Common myeloid progenitor, CD34-positive (primary cell): ENCODE data around the gene CAMK4.

Experiments
- CTCF ChIA-PET: fragments of 350-600 bp; sonication (Branson Sonifier 250); formaldehyde crosslinking; loops from one replicate; lab custom pipeline; 2021; ENCODE audit warnings: antibody characterized with exemption; lab: Charles Lee
- POLR2A ChIA-PET: fragments of 350-600 bp; sonication (Branson Sonifier 250); formaldehyde crosslinking; loops from one replicate; lab custom pipeline; 2021; ENCODE audit warnings: antibody characterized with exemption; lab: Charles Lee
- DNase-seq, 3 donors: peaks; one replicate each; pipeline versions ENCODE4 v3.0.0 to v3.0.0-alpha.2; 2013
- H3K27ac ChIP-seq, 2 experiments: 1 replicate in 1 of 2; 2 replicates in 1 of 2; pipeline ENCODE4 v1.7.0; 2013; ENCODE audit warnings: inconsistent platforms in 2 of 2, low read length in 2 of 2, mild to moderate bottlenecking in 2 of 2, low read depth in 1 of 2, moderate library complexity in 1 of 2; ENCODE audit not compliant: severe bottlenecking in 2 of 2, insufficient read depth in 1 of 2, poor library complexity in 1 of 2
- H3K27me3 ChIP-seq, 5 experiments: replicated peaks in 2 of 5; 1 replicate in 3 of 5; 2 replicates in 2 of 5; pipeline versions ENCODE4 v1.6.1 to v1.7.0; 2013; ENCODE audit warnings: low read length in 4 of 5, mild to moderate bottlenecking in 2 of 5, moderate library complexity in 2 of 5, inconsistent platforms in 1 of 5; ENCODE audit not compliant: insufficient read depth in 5 of 5, control insufficient read depth in 4 of 5
- H3K36me3 ChIP-seq, 4 experiments: 1 replicate in 2 of 4; 2 replicates in 2 of 4; pipeline versions ENCODE4 v1.6.1 to v1.7.0; 2013; ENCODE audit warnings: low read length in 3 of 4, control low read depth in 1 of 4, mild to moderate bottlenecking in 1 of 4; ENCODE audit not compliant: control insufficient read depth in 4 of 4, insufficient read depth in 4 of 4
- H3K4me1 ChIP-seq, 4 experiments: 1 replicate in 3 of 4; 2 replicates in 1 of 4; pipeline versions ENCODE4 v1.6.1 to v1.7.1; 2013; ENCODE audit warnings: low read length in 3 of 4, mild to moderate bottlenecking in 3 of 4, control low read depth in 1 of 4, inconsistent platforms in 1 of 4, moderate library complexity in 1 of 4; ENCODE audit not compliant: control insufficient read depth in 4 of 4, insufficient read depth in 4 of 4; ENCODE audit errors: control extremely low read depth in 1 of 4
- H3K4me3 ChIP-seq, 7 experiments: 1 replicate in 4 of 7; 2 replicates in 3 of 7; pipeline versions ENCODE4 v1.5.1 to v1.7.0; 2013; ENCODE audit warnings: mild to moderate bottlenecking in 7 of 7, low read length in 6 of 7, moderate library complexity in 6 of 7, inconsistent platforms in 2 of 7, low read depth in 2 of 7, control low read depth in 1 of 7; ENCODE audit not compliant: insufficient read depth in 4 of 7, control insufficient read depth in 1 of 7; ENCODE audit errors: extremely low read depth in 1 of 7
- H3K9me3 ChIP-seq, 5 experiments: 1 replicate in 4 of 5; 2 replicates in 1 of 5; pipeline versions ENCODE4 v1.6.1 to v1.7.1; 2013; ENCODE audit warnings: low read length in 4 of 5, mild to moderate bottlenecking in 2 of 5, inconsistent platforms in 1 of 5, low read depth in 1 of 5, moderate library complexity in 1 of 5; ENCODE audit not compliant: control insufficient read depth in 4 of 5, insufficient read depth in 2 of 5; ENCODE audit errors: control extremely low read depth in 1 of 5
- WGBS: methylation state at CpG from one replicate; pipeline ENCODE4 v1.1.5; 2013; ENCODE audit not compliant: insufficient coverage; 5-methylcytosine and 5-hydroxymethylcytosine counted together

The CAMK4 gene

DNA sequence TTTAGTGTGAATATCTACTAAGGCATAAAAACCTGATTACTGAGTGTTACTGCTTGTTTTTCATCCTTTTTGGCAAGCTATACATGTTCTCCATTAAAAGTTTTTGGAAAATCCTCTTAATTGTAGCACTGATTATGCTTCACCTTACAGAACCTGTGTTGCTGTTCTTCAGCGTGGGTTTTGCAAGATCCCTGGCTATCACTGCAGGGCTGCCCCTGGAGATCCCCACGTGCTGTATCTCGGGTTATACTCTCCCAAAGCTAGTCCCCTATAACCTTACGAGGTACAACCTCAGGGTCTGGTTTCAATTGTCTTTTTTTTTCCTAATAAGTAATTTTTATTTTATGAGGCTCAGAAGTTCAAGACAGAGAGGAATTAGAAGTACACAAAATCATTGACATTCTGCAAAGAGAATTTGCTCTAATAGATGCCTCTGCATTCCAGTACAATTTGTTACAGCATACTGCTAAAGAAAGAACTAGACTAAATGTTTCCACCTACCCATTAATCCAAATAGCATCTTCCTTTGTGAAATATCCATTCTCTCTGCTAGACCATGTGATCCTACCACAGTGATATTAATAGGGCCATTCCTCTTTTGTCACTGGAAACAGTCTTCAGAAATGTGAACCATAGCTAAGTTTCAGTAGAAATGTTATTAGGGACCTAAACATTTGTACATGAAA, 25.8 kb upstream of the CAMK4 start:
- no peaks in the 10 kb centered on the region for H3K36me3 ChIP-seq
- H3K27me3 ChIP-seq: peaks cover 2 to 10% (median 3%) of the 10 kb centered on the region in 5 experiments
- no peaks in the 10 kb centered on the region for H3K4me1 ChIP-seq
- ChIA-PET CTCF (no interaction called here), POLR2A (interaction anchor here (0.6 kb wide), 1 partner anchor 33 kb away, joined by 3 read pairs; no protein-coding TSS in a partner anchor)
- H3K9me3 ChIP-seq: peaks cover 0 to 1% (median 0%) of the 10 kb centered on the region in 5 experiments
- H3K27ac ChIP-seq: no peak overlapping the region
- DNase-seq: no peak
- 74% methylated on average over 3 of the region's 4 CpGs for WGBS
- H3K4me3 ChIP-seq: no peak overlapping the region

DNA sequence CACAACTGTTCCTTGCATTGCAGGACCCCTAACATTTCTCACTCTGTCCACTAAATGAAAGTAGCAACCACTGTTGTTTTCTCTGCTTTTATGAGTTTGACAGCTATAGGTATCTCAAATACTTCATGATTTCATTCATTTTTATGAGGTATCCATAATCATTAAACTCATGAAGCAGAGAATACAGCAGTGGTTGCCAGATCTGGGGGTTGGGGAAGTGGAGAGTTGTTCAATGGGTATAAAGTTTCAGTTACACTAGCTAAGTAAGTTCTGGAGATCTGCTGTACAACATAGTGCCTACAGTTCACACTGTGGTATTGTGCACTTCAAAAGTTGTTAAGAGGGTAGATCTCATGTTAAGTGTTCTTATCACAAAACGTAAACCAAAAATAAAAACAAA, 23.4 kb upstream of the CAMK4 start:
- ChIA-PET CTCF (interaction anchor here (1.1 kb wide), 1 partner anchor 78 kb away, joined by 3 read pairs; no protein-coding TSS in a partner anchor), POLR2A (no interaction called here)
- H3K9me3 ChIP-seq: no peaks in the 10 kb centered on the region
- DNase-seq: no peak
- no peak overlapping the region for H3K4me3 ChIP-seq
- no CpG with 5 or more reads among the region's 1 CpG for WGBS
- H3K36me3 ChIP-seq: no peaks in the 10 kb centered on the region
- no peaks in the 10 kb centered on the region for H3K4me1 ChIP-seq
- H3K27ac ChIP-seq: no peak overlapping the region
- peaks cover 2 to 12% (median 3%) of the 10 kb centered on the region in 5 experiments for H3K27me3 ChIP-seq

DNA sequence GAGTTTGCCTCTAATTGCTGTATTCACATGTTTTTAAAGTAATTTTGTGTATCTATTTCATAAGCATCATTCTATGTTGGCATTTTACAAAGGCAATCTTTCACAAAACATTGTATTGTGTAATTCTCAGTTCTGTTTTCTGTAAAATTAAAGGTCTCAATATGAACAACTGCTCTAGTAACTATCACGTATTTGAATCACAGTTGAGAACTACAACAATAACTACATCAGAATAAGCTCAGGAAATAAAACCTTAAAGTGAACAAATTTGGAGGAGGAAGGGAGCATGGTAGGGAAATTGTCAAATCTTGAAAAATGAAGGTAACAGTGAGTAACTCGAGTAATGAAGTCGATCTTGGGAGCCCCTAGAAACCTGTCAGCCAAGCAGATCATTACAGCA, 22.5 kb upstream of the CAMK4 start:
- H3K27ac ChIP-seq: no peak overlapping the region
- ChIA-PET CTCF (no interaction called here), POLR2A (no interaction called here)
- DNase-seq: no peak
- peaks cover 2 to 12% (median 3%) of the 10 kb centered on the region in 5 experiments for H3K27me3 ChIP-seq
- H3K36me3 ChIP-seq: no peaks in the 10 kb centered on the region
- H3K4me1 ChIP-seq: no peaks in the 10 kb centered on the region
- WGBS: 76% methylated on average over 2 of the region's 3 CpGs
- H3K4me3 ChIP-seq: no peak overlapping the region
- no peaks in the 10 kb centered on the region for H3K9me3 ChIP-seq

DNA sequence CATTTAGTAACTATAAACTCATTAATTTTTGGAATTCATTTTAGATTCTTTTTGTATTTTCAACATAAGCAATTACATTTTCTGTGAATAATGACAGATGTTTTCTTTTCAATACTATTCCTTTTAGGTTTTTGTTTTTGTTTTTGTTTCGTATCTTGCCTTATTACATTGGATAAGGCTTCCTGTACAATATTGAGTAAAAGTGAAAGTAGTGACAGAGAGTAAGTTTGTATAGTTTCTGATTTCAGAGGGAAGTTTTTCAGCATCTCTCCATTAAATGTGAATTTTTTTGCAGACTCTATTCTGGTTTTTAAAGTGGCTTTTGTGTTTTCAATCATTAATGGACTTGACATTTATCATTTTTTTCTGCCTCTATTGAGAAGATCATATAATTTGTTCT, 12.8 kb upstream of the CAMK4 start:
- H3K4me1 ChIP-seq: no peaks in the 10 kb centered on the region
- ChIA-PET POLR2A (interaction anchor here (0.5 kb wide), 1 partner anchor 42 kb away, joined by 3 read pairs; no protein-coding TSS in a partner anchor), CTCF (no interaction called here)
- no CpG with 5 or more reads among the region's 1 CpG for WGBS
- no peak overlapping the region for H3K4me3 ChIP-seq
- no peak for DNase-seq
- H3K27me3 ChIP-seq: peaks cover 0 to 11% (median 0%) of the 10 kb centered on the region in 5 experiments
- no peaks in the 10 kb centered on the region for H3K36me3 ChIP-seq
- no peak overlapping the region for H3K27ac ChIP-seq
- H3K9me3 ChIP-seq: peaks cover 0 to 2% (median 0%) of the 10 kb centered on the region in 5 experiments

DNA sequence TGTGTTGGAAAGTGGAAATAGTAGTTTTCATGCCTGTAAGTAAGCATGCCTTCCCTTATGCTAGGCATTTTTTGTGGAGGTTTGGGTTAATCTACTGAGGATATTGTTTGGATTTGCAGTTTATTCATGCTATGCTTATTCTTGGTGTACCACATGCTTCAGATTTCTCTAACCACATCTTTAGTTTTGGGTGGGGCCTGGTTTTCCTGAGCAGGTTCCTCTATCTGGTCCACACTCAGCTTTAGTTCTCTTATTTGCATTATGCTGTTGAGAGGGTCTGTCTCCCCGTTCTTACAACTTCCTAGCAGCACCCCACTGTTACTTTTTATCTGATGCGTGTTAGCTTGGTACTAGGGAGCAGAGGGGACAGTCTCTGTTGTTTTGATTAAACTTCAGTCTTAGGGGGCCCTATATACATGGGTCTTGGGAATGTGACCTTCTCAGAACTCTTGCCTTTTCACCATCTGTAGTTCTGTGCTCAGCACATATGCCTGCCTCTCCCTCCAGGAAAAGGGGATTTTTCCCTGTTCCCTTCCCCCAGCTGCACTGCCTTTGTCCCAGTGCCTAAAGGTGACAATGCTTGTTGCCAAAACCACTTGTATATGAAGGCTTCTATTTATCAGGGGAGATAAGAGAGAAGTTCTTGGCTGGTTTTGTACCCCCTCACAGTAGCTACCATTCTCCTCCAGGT, 10.0 kb upstream of the CAMK4 start:
- no peak for DNase-seq
- H3K4me1 ChIP-seq: no peaks in the 10 kb centered on the region
- H3K9me3 ChIP-seq: peaks cover 0 to 5% (median 2%) of the 10 kb centered on the region in 5 experiments
- no CpG with 5 or more reads among the region's 2 CpGs for WGBS
- CTCF ChIA-PET: no interaction called here
- H3K36me3 ChIP-seq: no peaks in the 10 kb centered on the region
- H3K27me3 ChIP-seq: peaks cover 0 to 11% (median 0%) of the 10 kb centered on the region in 5 experiments
- no peak overlapping the region for H3K4me3 ChIP-seq
- H3K27ac ChIP-seq: no peak overlapping the region
- POLR2A ChIA-PET: no interaction called here

DNA sequence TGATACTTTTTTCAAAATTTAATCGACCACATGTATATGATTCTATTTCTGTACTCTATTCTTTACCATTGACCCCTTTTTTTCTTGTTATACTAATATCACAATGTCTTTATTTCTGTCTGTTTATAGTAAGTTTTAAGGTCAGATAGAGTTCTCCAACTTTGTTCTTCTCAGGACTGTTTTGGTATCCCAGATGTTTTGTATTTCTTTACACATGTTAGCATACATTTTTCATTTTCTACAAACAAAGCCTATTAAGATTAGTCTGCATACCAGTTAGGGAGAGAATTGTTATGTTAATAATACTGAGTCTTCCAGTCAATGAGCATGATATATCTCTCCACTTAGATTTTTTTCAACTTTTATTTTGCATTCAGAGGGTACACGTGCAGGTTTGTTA, 8.2 kb upstream of the CAMK4 start:
- ChIA-PET CTCF (no interaction called here), POLR2A (no interaction called here)
- Histone ChIP-seq H3K4me1 (no peaks in the 10 kb centered on the region), H3K9me3 (peaks cover 0 to 5% (median 2%) of the 10 kb centered on the region in 5 experiments), H3K27ac (no peak overlapping the region), H3K4me3 (no peak overlapping the region), H3K27me3 (peaks cover 0 to 4% (median 0%) of the 10 kb centered on the region in 5 experiments), H3K36me3 (no peaks in the 10 kb centered on the region)
- DNase-seq: no peak
- no CpG with 5 or more reads among the region's 2 CpGs for WGBS

DNA sequence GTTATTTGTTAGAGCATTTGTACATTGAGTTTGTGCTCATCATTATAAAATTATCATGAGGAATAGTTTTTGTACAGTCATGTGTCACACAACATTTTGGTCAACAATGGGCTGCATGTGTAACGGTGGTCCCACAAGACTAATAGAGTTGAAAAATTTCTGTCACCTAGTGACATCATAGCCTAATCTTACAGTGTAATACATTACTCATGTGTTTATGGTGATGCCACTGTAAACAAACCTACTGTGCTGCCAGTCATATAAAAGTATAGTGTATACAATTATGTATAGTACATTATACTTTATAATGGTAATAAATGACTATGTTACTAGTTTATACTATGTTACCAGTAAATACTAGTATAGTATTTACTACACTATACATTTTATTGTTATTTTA, 3.0 kb upstream of the CAMK4 start:
- Histone ChIP-seq H3K4me1 (peaks cover 0 to 15% (median 14%) of the 10 kb centered on the region in 4 experiments), H3K9me3 (peaks cover 0 to 5% (median 0%) of the 10 kb centered on the region in 5 experiments), H3K27me3 (peaks cover 0 to 36% (median 15%) of the 10 kb centered on the region in 5 experiments), H3K4me3 (no peak overlapping the region), H3K27ac (no peak overlapping the region), H3K36me3 (no peaks in the 10 kb centered on the region)
- no CpG with 5 or more reads among the region's 1 CpG for WGBS
- CTCF ChIA-PET: interaction anchor here (0.9 kb wide), 1 partner anchor 10 kb away, joined by 3 read pairs; no protein-coding TSS in a partner anchor
- no peak for DNase-seq
- POLR2A ChIA-PET: interaction anchor here (0.7 kb wide), 1 partner anchor 274 kb away, joined by 3 read pairs; no protein-coding TSS in a partner anchor
